ENCODE results near the gene IGFBP3.

GRCh38 chr7:45919231-45919784 lies 1.8 kb downstream of the IGFBP3 start:
- TF ChIP-seq ZNF629 (tag by site-specific recombination; IDR thresholded peaks at IDR 0.05) (no peak), ZNF670 (tag by site-specific recombination; IDR thresholded peaks at IDR 0.05; ENCODE audit: low read depth) (no peak)
